HG03097 (cell line): ENCODE measurements around the gene GSE1.

Source experiments
- ATAC-seq: cut with Tn5 transposase; IDR thresholded peaks from one replicate; pipeline ENCODE4 v1.9.1; 2021; ENCODE audit not compliant: unreplicated experiment, low FRiP score

Gene GSE1

GRCh38 chr16:85616607-85617321 lies 3.6 kb downstream of the GSE1 start:
- ATAC-seq: peak; percentile 26

- ATAC-seq: no peak
These were observed 4.8 kb downstream of the GSE1 start for GRCh38 chr16:85617948-85618347.

- no peak for ATAC-seq
These were observed 5.4 kb downstream of the GSE1 start for GRCh38 chr16:85618521-85618920.

GRCh38 chr16:85619101-85619891 lies 6.2 kb downstream of the GSE1 start:
- ATAC-seq: no peak

GRCh38 chr16:85620374-85620773 lies 7.3 kb downstream of the GSE1 start:
- ATAC-seq: no peak

GRCh38 chr16:85621698-85622428 lies 8.7 kb downstream of the GSE1 start:
- no peak for ATAC-seq

- no peak for ATAC-seq
These were observed 9.6 kb downstream of the GSE1 start for GRCh38 chr16:85622683-85623082.

GRCh38 chr16:85623250-85623649 lies 10.1 kb downstream of the GSE1 start:
- ATAC-seq: no peak

GRCh38 chr16:85623997-85624601 lies 11.0 kb downstream of the GSE1 start:
- ATAC-seq: no peak

- no peak for ATAC-seq
These were observed 11.5 kb downstream of the GSE1 start for GRCh38 chr16:85624646-85625045.

- ATAC-seq: no peak
These were observed 11.9 kb downstream of the GSE1 start for GRCh38 chr16:85625053-85625452.

GRCh38 chr16:85625485-85626117 lies 12.5 kb downstream of the GSE1 start:
- ATAC-seq: no peak

GRCh38 chr16:85626191-85626981 lies 13.3 kb downstream of the GSE1 start:
- no peak for ATAC-seq

GRCh38 chr16:85627089-85627488 lies 14.0 kb downstream of the GSE1 start:
- no peak for ATAC-seq

- ATAC-seq: no peak
These were observed 14.6 kb downstream of the GSE1 start for GRCh38 chr16:85627526-85628264.

- no peak for ATAC-seq
These were observed 15.1 kb downstream of the GSE1 start for GRCh38 chr16:85628265-85628556.

GRCh38 chr16:85628645-85629044 lies 15.5 kb downstream of the GSE1 start:
- ATAC-seq: no peak

GRCh38 chr16:85629326-85629725 lies 16.2 kb downstream of the GSE1 start:
- no peak for ATAC-seq

- ATAC-seq: no peak
These were observed 16.7 kb downstream of the GSE1 start for GRCh38 chr16:85629853-85630252.
